ENCODE measurements around the gene ZRANB1. TPM values are rescaled to one million over a fixed set of nuclear protein-coding genes. Genes with fewer than 3 reads are reported as not detected.

The ZRANB1 gene
- total and polyA plus RNA-seq, 8 donors: 7.0 to 63.7 (median 10.9) TPM

- 84 to 90% (median 87%) methylated on average over 23 to 24 of the region's 24 CpGs for WGBS, 5 donors
- intact Hi-C loops (cut with DNase I; ENCODE audit: low total_unique reads): no loop called here
- H3K4me1 ChIP-seq: peaks cover 24 to 44% (median 35%) of the 10 kb centered on the region in 4 donors
- no peaks in the 10 kb centered on the region for H3K9me3 ChIP-seq
- peaks cover 79 to 100% (median 99%) of the 10 kb centered on the region in 4 donors for H3K36me3 ChIP-seq
- peak in 1 of 2 donors; percentile 6 for DNase-seq
- no peak overlapping the region for H3K4me3 ChIP-seq
- TF ChIP-seq POLR2A (IDR thresholded peaks at IDR 0.05) (no peak), EP300 (IDR thresholded peaks at IDR 0.05) (no peak), POLR2AphosphoS5 (IDR thresholded peaks at IDR 0.05) (no peak), CTCF (IDR thresholded peaks at IDR 0.05) (no peak)
- H3K27ac ChIP-seq: no peak overlapping the region
- H3K27me3 ChIP-seq: no peaks in the 10 kb centered on the region
Measured at GRCh38 chr10:124996127-124996853, 54.4 kb downstream of the ZRANB1 start.

- Histone ChIP-seq H3K36me3 (peaks cover 73 to 100% (median 97%) of the 10 kb centered on the region in 4 donors), H3K9me3 (no peaks in the 10 kb centered on the region), H3K4me3 (no peak overlapping the region), H3K27me3 (no peaks in the 10 kb centered on the region), H3K4me1 (peaks cover 29 to 49% (median 40%) of the 10 kb centered on the region in 4 donors), H3K27ac (no peak overlapping the region)
- intact Hi-C loops (cut with DNase I; ENCODE audit: low total_unique reads): no loop called here
- WGBS, 5 donors: 83 to 93% (median 92%) methylated on average over 17 of the region's 17 CpGs
- TF ChIP-seq POLR2A (IDR thresholded peaks at IDR 0.05) (no peak), EP300 (IDR thresholded peaks at IDR 0.05) (no peak), POLR2AphosphoS5 (IDR thresholded peaks at IDR 0.05) (no peak), CTCF (IDR thresholded peaks at IDR 0.05) (no peak)
- DNase-seq: no peak
Measured at GRCh38 chr10:124996854-124997215, 54.9 kb downstream of the ZRANB1 start.

- DNase-seq: no peak
- Histone ChIP-seq H3K36me3 (peaks cover 74 to 100% (median 97%) of the 10 kb centered on the region in 4 donors), H3K4me1 (peaks cover 31 to 50% (median 41%) of the 10 kb centered on the region in 4 donors), H3K27me3 (no peaks in the 10 kb centered on the region), H3K27ac (peak overlapping the region in 2 of 5 donors; percentile 16 to 72), H3K9me3 (no peaks in the 10 kb centered on the region), H3K4me3 (no peak overlapping the region)
- no peak for TF ChIP-seq CTCF (IDR thresholded peaks at IDR 0.05)
- TF ChIP-seq POLR2AphosphoS5 (IDR thresholded peaks at IDR 0.05): no peak
- TF ChIP-seq EP300 (IDR thresholded peaks at IDR 0.05): no peak
- no peak for TF ChIP-seq POLR2A (IDR thresholded peaks at IDR 0.05)
- intact Hi-C loops (cut with DNase I; ENCODE audit: low total_unique reads): no loop called here
- WGBS, 5 donors: 91 to 95% (median 94%) methylated on average over 11 of the region's 11 CpGs
Measured at GRCh38 chr10:124997306-124997705, 55.4 kb downstream of the ZRANB1 start.

- peaks cover 77 to 100% (median 98%) of the 10 kb centered on the region in 4 donors for H3K36me3 ChIP-seq
- peak in 1 of 2 donors; percentile 19 for DNase-seq
- no peaks in the 10 kb centered on the region for H3K9me3 ChIP-seq
- H3K4me1 ChIP-seq: peaks cover 29 to 50% (median 42%) of the 10 kb centered on the region in 4 donors
- intact Hi-C loops (cut with DNase I; ENCODE audit: low total_unique reads): no loop called here
- peak overlapping the region in 2 of 5 donors; percentile 69 to 72 for H3K27ac ChIP-seq
- no peak for TF ChIP-seq POLR2AphosphoS5 (IDR thresholded peaks at IDR 0.05)
- no peak for TF ChIP-seq CTCF (IDR thresholded peaks at IDR 0.05)
- no peak for TF ChIP-seq POLR2A (IDR thresholded peaks at IDR 0.05)
- no peak for TF ChIP-seq EP300 (IDR thresholded peaks at IDR 0.05)
- H3K4me3 ChIP-seq: no peak overlapping the region
- 82 to 89% (median 86%) methylated on average over 34 to 35 of the region's 35 CpGs for WGBS, 5 donors
- no peaks in the 10 kb centered on the region for H3K27me3 ChIP-seq
Measured at GRCh38 chr10:124997771-124998623, 56.1 kb downstream of the ZRANB1 start.
